Uterus (tissue), 4 donors: ENCODE results near the gene CAB39. TPM values are rescaled to one million over a fixed set of nuclear protein-coding genes. Genes with fewer than 3 reads are reported as not detected.

ENCODE experiments used
- DNase-seq, 2 donors: peaks; one replicate each; pipeline ENCODE4 v3.0.0-alpha.2; 2019 to 2020
- H3K27ac ChIP-seq, 2 donors: fragments of 200-600 bp; sonication (generic); 1 replicate in 1 of 2; 2 replicates in 1 of 2; pipeline ENCODE4 v1.5.1; 2016 to 2018
- H3K27me3 ChIP-seq, 2 donors: fragments of 200-600 bp; sonication (generic); one replicate each; pipeline ENCODE4 v1.5.1; 2018 to 2019; ENCODE audit warnings: control low read depth in 1 of 2
- H3K36me3 ChIP-seq, 2 donors: fragments of 200-600 bp; sonication (generic); one replicate each; pipeline ENCODE4 v1.5.1; 2019; ENCODE audit warnings: control low read depth in 1 of 2
- H3K4me1 ChIP-seq, 2 donors: fragments of 200-600 bp; sonication (generic); one replicate each; pipeline ENCODE4 v1.5.1; 2018 to 2019; ENCODE audit warnings: control low read depth in 1 of 2
- H3K4me3 ChIP-seq, 2 donors: fragments of 200-600 bp; sonication (generic); 1 replicate in 1 of 2; 2 replicates in 1 of 2; pipeline ENCODE4 v1.5.1; 2018 to 2019; ENCODE audit warnings: mild to moderate bottlenecking in 1 of 2
- H3K9me3 ChIP-seq, 2 donors: fragments of 200-600 bp; sonication (generic); one replicate each; pipeline ENCODE4 v1.5.1; 2019; ENCODE audit warnings: control low read depth in 1 of 2
- CTCF ChIP-seq, 4 experiments: fragments of 200-600 bp in 2 of 4; fragments of 450-650 bp in 2 of 4; sonication (generic) in 2 of 4; IDR thresholded peaks; one replicate each; pipeline ENCODE4 v1.5.1; 2016 to 2019; ENCODE audit warnings: antibody characterized with exemption in 4 of 4, mild to moderate bottlenecking in 2 of 4, moderate library complexity in 1 of 4
- POLR2A ChIP-seq, 2 donors: fragments of 450-650 bp; IDR thresholded peaks; one replicate each; pipeline ENCODE4 v1.6.1; 2016; ENCODE audit warnings: antibody characterized with exemption in 2 of 2, mild to moderate bottlenecking in 1 of 2, moderate library complexity in 1 of 2
- intact Hi-C: fragments of 100-400 bp; cut with DNase I; formaldehyde crosslinking; loops from one replicate; pipeline ENCODE4 v1.15.1; 2023; ENCODE audit warnings: low total_unique reads
- total RNA-seq, 4 donors: library from RNA; depleted of rRNA in 3 of 4; stranded (reverse); fragments of >200 nt in 3 of 4; gene quantifications; one replicate each; pipeline versions ENCODE4 v1.1.0 to v1.2.4, GENCODE V29; 2014 to 2023
- donor health status: DM: yes; HTN: yes; CAD: no.

The CAB39 gene
- total RNA-seq, 4 donors from 2014 or later: 33.6 to 121 (median 78.0) TPM

- intact Hi-C loops: no loop called here
- no peaks in the 10 kb centered on the region for H3K36me3 ChIP-seq
- TF ChIP-seq POLR2A (IDR thresholded peaks at IDR 0.05): no peak
- TF ChIP-seq CTCF (IDR thresholded peaks at IDR 0.05): no peak
- H3K27me3 ChIP-seq: no peaks in the 10 kb centered on the region
- H3K4me1 ChIP-seq: no peaks in the 10 kb centered on the region
- no peak overlapping the region for H3K4me3 ChIP-seq
- H3K27ac ChIP-seq: no peak overlapping the region
- DNase-seq: no peak
- no peaks in the 10 kb centered on the region for H3K9me3 ChIP-seq
These were observed 35.4 kb downstream of the CAB39 start for GRCh38 chr2:230748087-230748486.

- Histone ChIP-seq H3K9me3 (no peaks in the 10 kb centered on the region), H3K4me3 (no peak overlapping the region), H3K27ac (no peak overlapping the region), H3K4me1 (no peaks in the 10 kb centered on the region), H3K27me3 (no peaks in the 10 kb centered on the region), H3K36me3 (no peaks in the 10 kb centered on the region)
- intact Hi-C loops: no loop called here
- TF ChIP-seq POLR2A (IDR thresholded peaks at IDR 0.05) (no peak), CTCF (IDR thresholded peaks at IDR 0.05) (no peak)
- no peak for DNase-seq
These were observed 36.5 kb downstream of the CAB39 start for GRCh38 chr2:230749111-230749510.

- Histone ChIP-seq H3K9me3 (no peaks in the 10 kb centered on the region), H3K36me3 (no peaks in the 10 kb centered on the region), H3K4me3 (no peak overlapping the region), H3K27ac (no peak overlapping the region), H3K4me1 (no peaks in the 10 kb centered on the region), H3K27me3 (no peaks in the 10 kb centered on the region)
- no peak for TF ChIP-seq POLR2A (IDR thresholded peaks at IDR 0.05)
- DNase-seq: no peak
- intact Hi-C loops: no loop called here
These were observed 38.4 kb downstream of the CAB39 start for GRCh38 chr2:230751062-230751461.

- intact Hi-C loops: no loop called here
- Histone ChIP-seq H3K27me3 (no peaks in the 10 kb centered on the region), H3K9me3 (no peaks in the 10 kb centered on the region), H3K4me3 (no peak overlapping the region), H3K4me1 (no peaks in the 10 kb centered on the region), H3K27ac (no peak overlapping the region), H3K36me3 (no peaks in the 10 kb centered on the region)
- TF ChIP-seq CTCF (IDR thresholded peaks at IDR 0.05): no peak
- no peak for TF ChIP-seq POLR2A (IDR thresholded peaks at IDR 0.05)
- no peak for DNase-seq
These were observed 41.6 kb downstream of the CAB39 start for GRCh38 chr2:230754200-230754599.

- Histone ChIP-seq H3K27me3 (no peaks in the 10 kb centered on the region), H3K27ac (no peak overlapping the region), H3K4me3 (no peak overlapping the region), H3K36me3 (no peaks in the 10 kb centered on the region), H3K9me3 (no peaks in the 10 kb centered on the region), H3K4me1 (no peaks in the 10 kb centered on the region)
- DNase-seq: no peak
- intact Hi-C loops: no loop called here
- TF ChIP-seq POLR2A (IDR thresholded peaks at IDR 0.05) (no peak), CTCF (IDR thresholded peaks at IDR 0.05) (no peak)
These were observed 44.8 kb downstream of the CAB39 start for GRCh38 chr2:230757476-230757875.
